ENCODE data around the gene TXK. TPM values are rescaled to one million over a fixed set of nuclear protein-coding genes. Genes with fewer than 3 reads are reported as not detected.

The TXK gene
- total RNA-seq, 1 experiment from 2014 or later, result not detected

GRCh38 chr4:48130100-48130499 lies 4.0 kb downstream of the TXK start:
- H3K4me1 ChIP-seq (ENCODE audit: low read length), result peaks cover 4% of the 10 kb centered on the region
- H3K4me3 ChIP-seq (ENCODE audit: low read length), result no peak overlapping the region
- H2AFZ ChIP-seq (ENCODE audit: low read length), result no peak overlapping the region
- no peaks in the 10 kb centered on the region for H3K9me2 ChIP-seq (replicated peaks; ENCODE audit: insufficient read depth, low read length)
- no peak overlapping the region for H3K27ac ChIP-seq (ENCODE audit: low read length)
- no peaks in the 10 kb centered on the region for H3K9me3 ChIP-seq (ENCODE audit: low read length)
- H3K79me2 ChIP-seq (ENCODE audit: low read length), result no peaks in the 10 kb centered on the region
- H3K9ac ChIP-seq (ENCODE audit: low read length), result no peak overlapping the region
- DNase-seq, result no peak
- no peaks in the 10 kb centered on the region for H3K36me3 ChIP-seq (ENCODE audit: insufficient read depth, low read length)
- H3K4me2 ChIP-seq (ENCODE audit: low read depth, low read length, poor library complexity, severe bottlenecking), result no peak overlapping the region
- H3K27me3 ChIP-seq (ENCODE audit: low read length), result no peaks in the 10 kb centered on the region
- no peaks in the 10 kb centered on the region for H4K20me1 ChIP-seq (ENCODE audit: insufficient read depth, low read depth, low read length)

- H3K36me3 ChIP-seq (ENCODE audit: insufficient read depth, low read length), result no peaks in the 10 kb centered on the region
- no peaks in the 10 kb centered on the region for H3K27me3 ChIP-seq (ENCODE audit: low read length)
- no peak overlapping the region for H2AFZ ChIP-seq (ENCODE audit: low read length)
- no peaks in the 10 kb centered on the region for H4K20me1 ChIP-seq (ENCODE audit: insufficient read depth, low read depth, low read length)
- no peaks in the 10 kb centered on the region for H3K9me2 ChIP-seq (replicated peaks; ENCODE audit: insufficient read depth, low read length)
- no peak overlapping the region for H3K4me3 ChIP-seq (ENCODE audit: low read length)
- no peak for DNase-seq
- peaks cover 4% of the 10 kb centered on the region for H3K4me1 ChIP-seq (ENCODE audit: low read length)
- no peaks in the 10 kb centered on the region for H3K9me3 ChIP-seq (ENCODE audit: low read length)
- no peaks in the 10 kb centered on the region for H3K79me2 ChIP-seq (ENCODE audit: low read length)
- H3K27ac ChIP-seq (ENCODE audit: low read length), result no peak overlapping the region
- no peak overlapping the region for H3K9ac ChIP-seq (ENCODE audit: low read length)
- H3K4me2 ChIP-seq (ENCODE audit: low read depth, low read length, poor library complexity, severe bottlenecking), result no peak overlapping the region
These were observed 4.6 kb downstream of the TXK start for GRCh38 chr4:48129307-48130014.

GRCh38 chr4:48127682-48128404 lies 6.2 kb downstream of the TXK start:
- no peaks in the 10 kb centered on the region for H3K27me3 ChIP-seq (ENCODE audit: low read length)
- no peaks in the 10 kb centered on the region for H3K79me2 ChIP-seq (ENCODE audit: low read length)
- H4K20me1 ChIP-seq (ENCODE audit: insufficient read depth, low read depth, low read length), result no peaks in the 10 kb centered on the region
- H3K4me1 ChIP-seq (ENCODE audit: low read length), result peaks cover 4% of the 10 kb centered on the region
- H3K9me2 ChIP-seq (replicated peaks; ENCODE audit: insufficient read depth, low read length), result no peaks in the 10 kb centered on the region
- H3K9ac ChIP-seq (ENCODE audit: low read length), result no peak overlapping the region
- H2AFZ ChIP-seq (ENCODE audit: low read length), result no peak overlapping the region
- H3K4me2 ChIP-seq (ENCODE audit: low read depth, low read length, poor library complexity, severe bottlenecking), result peak overlapping the region; percentile 48
- peak; percentile 74 for DNase-seq
- no peak overlapping the region for H3K4me3 ChIP-seq (ENCODE audit: low read length)
- H3K27ac ChIP-seq (ENCODE audit: low read length), result no peak overlapping the region
- H3K9me3 ChIP-seq (ENCODE audit: low read length), result no peaks in the 10 kb centered on the region
- no peaks in the 10 kb centered on the region for H3K36me3 ChIP-seq (ENCODE audit: insufficient read depth, low read length)

- H2AFZ ChIP-seq (ENCODE audit: low read length), result no peak overlapping the region
- DNase-seq, result no peak
- no peaks in the 10 kb centered on the region for H3K9me2 ChIP-seq (replicated peaks; ENCODE audit: insufficient read depth, low read length)
- no peaks in the 10 kb centered on the region for H3K27me3 ChIP-seq (ENCODE audit: low read length)
- H3K79me2 ChIP-seq (ENCODE audit: low read length), result no peaks in the 10 kb centered on the region
- no peak overlapping the region for H3K4me3 ChIP-seq (ENCODE audit: low read length)
- H3K4me1 ChIP-seq (ENCODE audit: low read length), result peaks cover 4% of the 10 kb centered on the region
- no peak overlapping the region for H3K4me2 ChIP-seq (ENCODE audit: low read depth, low read length, poor library complexity, severe bottlenecking)
- H3K9me3 ChIP-seq (ENCODE audit: low read length), result no peaks in the 10 kb centered on the region
- no peaks in the 10 kb centered on the region for H3K36me3 ChIP-seq (ENCODE audit: insufficient read depth, low read length)
- H3K27ac ChIP-seq (ENCODE audit: low read length), result no peak overlapping the region
- no peaks in the 10 kb centered on the region for H4K20me1 ChIP-seq (ENCODE audit: insufficient read depth, low read depth, low read length)
- no peak overlapping the region for H3K9ac ChIP-seq (ENCODE audit: low read length)
These were observed 6.8 kb downstream of the TXK start for GRCh38 chr4:48127231-48127630.

GRCh38 chr4:48126621-48127020 lies 7.4 kb downstream of the TXK start:
- no peaks in the 10 kb centered on the region for H3K9me3 ChIP-seq (ENCODE audit: low read length)
- no peaks in the 10 kb centered on the region for H3K79me2 ChIP-seq (ENCODE audit: low read length)
- no peak overlapping the region for H3K4me3 ChIP-seq (ENCODE audit: low read length)
- H4K20me1 ChIP-seq (ENCODE audit: insufficient read depth, low read depth, low read length), result no peaks in the 10 kb centered on the region
- H3K9ac ChIP-seq (ENCODE audit: low read length), result no peak overlapping the region
- no peak overlapping the region for H3K4me2 ChIP-seq (ENCODE audit: low read depth, low read length, poor library complexity, severe bottlenecking)
- no peaks in the 10 kb centered on the region for H3K27me3 ChIP-seq (ENCODE audit: low read length)
- no peak overlapping the region for H3K27ac ChIP-seq (ENCODE audit: low read length)
- no peaks in the 10 kb centered on the region for H3K36me3 ChIP-seq (ENCODE audit: insufficient read depth, low read length)
- no peak for DNase-seq
- peaks cover 4% of the 10 kb centered on the region for H3K4me1 ChIP-seq (ENCODE audit: low read length)
- no peak overlapping the region for H2AFZ ChIP-seq (ENCODE audit: low read length)
- no peaks in the 10 kb centered on the region for H3K9me2 ChIP-seq (replicated peaks; ENCODE audit: insufficient read depth, low read length)

- no peaks in the 10 kb centered on the region for H3K9me2 ChIP-seq (replicated peaks; ENCODE audit: insufficient read depth, low read length)
- H3K4me3 ChIP-seq (ENCODE audit: low read length), result no peak overlapping the region
- H3K9me3 ChIP-seq (ENCODE audit: low read length), result no peaks in the 10 kb centered on the region
- no peaks in the 10 kb centered on the region for H3K79me2 ChIP-seq (ENCODE audit: low read length)
- no peaks in the 10 kb centered on the region for H4K20me1 ChIP-seq (ENCODE audit: insufficient read depth, low read depth, low read length)
- H3K4me1 ChIP-seq (ENCODE audit: low read length), result peaks cover 4% of the 10 kb centered on the region
- no peaks in the 10 kb centered on the region for H3K36me3 ChIP-seq (ENCODE audit: insufficient read depth, low read length)
- no peak overlapping the region for H2AFZ ChIP-seq (ENCODE audit: low read length)
- H3K9ac ChIP-seq (ENCODE audit: low read length), result no peak overlapping the region
- DNase-seq, result no peak
- H3K27ac ChIP-seq (ENCODE audit: low read length), result no peak overlapping the region
- H3K27me3 ChIP-seq (ENCODE audit: low read length), result no peaks in the 10 kb centered on the region
- no peak overlapping the region for H3K4me2 ChIP-seq (ENCODE audit: low read depth, low read length, poor library complexity, severe bottlenecking)
These were observed 9.2 kb downstream of the TXK start for GRCh38 chr4:48124870-48125269.

GRCh38 chr4:48122756-48123155 lies 11.3 kb downstream of the TXK start:
- no peak overlapping the region for H3K9ac ChIP-seq (ENCODE audit: low read length)
- no peak overlapping the region for H2AFZ ChIP-seq (ENCODE audit: low read length)
- no peaks in the 10 kb centered on the region for H4K20me1 ChIP-seq (ENCODE audit: insufficient read depth, low read depth, low read length)
- no peak for DNase-seq
- H3K36me3 ChIP-seq (ENCODE audit: insufficient read depth, low read length), result no peaks in the 10 kb centered on the region
- no peak overlapping the region for H3K4me2 ChIP-seq (ENCODE audit: low read depth, low read length, poor library complexity, severe bottlenecking)
- no peak overlapping the region for H3K27ac ChIP-seq (ENCODE audit: low read length)
- H3K4me3 ChIP-seq (ENCODE audit: low read length), result no peak overlapping the region
- no peaks in the 10 kb centered on the region for H3K9me2 ChIP-seq (replicated peaks; ENCODE audit: insufficient read depth, low read length)
- no peaks in the 10 kb centered on the region for H3K9me3 ChIP-seq (ENCODE audit: low read length)
- H3K79me2 ChIP-seq (ENCODE audit: low read length), result no peaks in the 10 kb centered on the region
- no peaks in the 10 kb centered on the region for H3K27me3 ChIP-seq (ENCODE audit: low read length)
- no peaks in the 10 kb centered on the region for H3K4me1 ChIP-seq (ENCODE audit: low read length)

GRCh38 chr4:48121180-48121579 lies 12.9 kb downstream of the TXK start:
- H2AFZ ChIP-seq (ENCODE audit: low read length), result no peak overlapping the region
- H3K27me3 ChIP-seq (ENCODE audit: low read length), result no peaks in the 10 kb centered on the region
- no peaks in the 10 kb centered on the region for H3K79me2 ChIP-seq (ENCODE audit: low read length)
- no peak overlapping the region for H3K4me2 ChIP-seq (ENCODE audit: low read depth, low read length, poor library complexity, severe bottlenecking)
- no peaks in the 10 kb centered on the region for H3K9me2 ChIP-seq (replicated peaks; ENCODE audit: insufficient read depth, low read length)
- H3K9ac ChIP-seq (ENCODE audit: low read length), result no peak overlapping the region
- H3K4me1 ChIP-seq (ENCODE audit: low read length), result no peaks in the 10 kb centered on the region
- no peaks in the 10 kb centered on the region for H3K9me3 ChIP-seq (ENCODE audit: low read length)
- H3K36me3 ChIP-seq (ENCODE audit: insufficient read depth, low read length), result no peaks in the 10 kb centered on the region
- H3K27ac ChIP-seq (ENCODE audit: low read length), result no peak overlapping the region
- H4K20me1 ChIP-seq (ENCODE audit: insufficient read depth, low read depth, low read length), result no peaks in the 10 kb centered on the region
- DNase-seq, result no peak
- H3K4me3 ChIP-seq (ENCODE audit: low read length), result no peak overlapping the region
